HUES64 (cell line): Measurements from ENCODE around the gene AFAP1.

Source experiments
- H3K27ac ChIP-seq: 2 replicates; pipeline ENCODE4 v1.7.0; 2013; ENCODE audit warnings: low read depth, low read length, inconsistent platforms
- H3K27me3 ChIP-seq: 2 replicates; pipeline ENCODE4 v1.6.1; 2013; ENCODE audit warnings: mild to moderate bottlenecking, low read length; ENCODE audit not compliant: insufficient read depth
- H3K36me3 ChIP-seq: 2 replicates; pipeline ENCODE4 v1.6.1; 2013; ENCODE audit warnings: mild to moderate bottlenecking, low read length; ENCODE audit not compliant: insufficient read depth
- H3K4me1 ChIP-seq: 2 replicates; pipeline ENCODE4 v1.6.1; 2013; ENCODE audit warnings: mild to moderate bottlenecking, low read length, moderate library complexity; ENCODE audit not compliant: insufficient read depth
- H3K4me3 ChIP-seq: 2 replicates; pipeline ENCODE4 v1.5.1; 2013; ENCODE audit warnings: mild to moderate bottlenecking, low read length, moderate library complexity
- H3K9ac ChIP-seq: 2 replicates; pipeline ENCODE4 v1.6.1; 2013; ENCODE audit warnings: mild to moderate bottlenecking, low read depth, low read length
- H3K9me3 ChIP-seq: 2 replicates; pipeline ENCODE4 v1.6.1; 2013; ENCODE audit warnings: low read depth, low read length; ENCODE audit not compliant: insufficient read depth
- WGBS: fragments of 150-250, 120-280 bp; methylation state at CpG from one replicate; pipeline ENCODE4 v1.1.7; 2013; ENCODE audit warnings: missing lambda C conversion rate; 5-methylcytosine and 5-hydroxymethylcytosine counted together

AFAP1 gene

GRCh38 chr4:7711307-7711963, 228.2 kb downstream of the AFAP1 start:
- Histone ChIP-seq H3K9ac (no peak overlapping the region), H3K4me1 (no peaks in the 10 kb centered on the region), H3K4me3 (no peak overlapping the region), H3K36me3 (no peaks in the 10 kb centered on the region), H3K27me3 (no peaks in the 10 kb centered on the region), H3K27ac (no peak overlapping the region), H3K9me3 (no peaks in the 10 kb centered on the region)
- WGBS = 95% methylated on average over 10 of the region's 10 CpGs

- 91% methylated on average over 21 of the region's 21 CpGs for WGBS
- Histone ChIP-seq H3K27ac (no peak overlapping the region), H3K9ac (no peak overlapping the region), H3K4me1 (no peaks in the 10 kb centered on the region), H3K9me3 (no peaks in the 10 kb centered on the region), H3K27me3 (no peaks in the 10 kb centered on the region), H3K4me3 (no peak overlapping the region), H3K36me3 (no peaks in the 10 kb centered on the region)
Observed at GRCh38 chr4:7710576-7711306, 228.9 kb downstream of the AFAP1 start.

- no peaks in the 10 kb centered on the region for H3K36me3 ChIP-seq
- no peak overlapping the region for H3K9ac ChIP-seq
- WGBS = 95% methylated on average over 11 of the region's 11 CpGs
- H3K4me1 ChIP-seq = no peaks in the 10 kb centered on the region
- H3K9me3 ChIP-seq = no peaks in the 10 kb centered on the region
- no peak overlapping the region for H3K4me3 ChIP-seq
- no peaks in the 10 kb centered on the region for H3K27me3 ChIP-seq
- no peak overlapping the region for H3K27ac ChIP-seq
Observed at GRCh38 chr4:7710126-7710525, 229.5 kb downstream of the AFAP1 start.

GRCh38 chr4:7709431-7709830, 230.2 kb downstream of the AFAP1 start:
- Histone ChIP-seq H3K27ac (no peak overlapping the region), H3K27me3 (no peaks in the 10 kb centered on the region), H3K9me3 (no peaks in the 10 kb centered on the region), H3K36me3 (no peaks in the 10 kb centered on the region), H3K9ac (no peak overlapping the region), H3K4me3 (no peak overlapping the region), H3K4me1 (no peaks in the 10 kb centered on the region)
- 86% methylated on average over 6 of the region's 6 CpGs for WGBS

- no peak overlapping the region for H3K4me3 ChIP-seq
- WGBS = 73% methylated on average over 15 of the region's 15 CpGs
- H3K27ac ChIP-seq = no peak overlapping the region
- no peaks in the 10 kb centered on the region for H3K36me3 ChIP-seq
- no peaks in the 10 kb centered on the region for H3K4me1 ChIP-seq
- H3K9me3 ChIP-seq = no peaks in the 10 kb centered on the region
- H3K27me3 ChIP-seq = no peaks in the 10 kb centered on the region
- no peak overlapping the region for H3K9ac ChIP-seq
Observed at GRCh38 chr4:7708981-7709380, 230.7 kb downstream of the AFAP1 start.
